Measurements from ENCODE around the gene ZNF207. TPM values are rescaled to one million over a fixed set of nuclear protein-coding genes. Genes with fewer than 3 reads are reported as not detected.
"Not testable (repeated sequence)": the region's sequence is repeated elsewhere in the genome, so short reads cannot be mapped to it uniquely, and the experiment has no call there.

Gene ZNF207
- polyA plus RNA-seq, 12 donors, result 39.6 to 189 (median 131) TPM

DNA sequence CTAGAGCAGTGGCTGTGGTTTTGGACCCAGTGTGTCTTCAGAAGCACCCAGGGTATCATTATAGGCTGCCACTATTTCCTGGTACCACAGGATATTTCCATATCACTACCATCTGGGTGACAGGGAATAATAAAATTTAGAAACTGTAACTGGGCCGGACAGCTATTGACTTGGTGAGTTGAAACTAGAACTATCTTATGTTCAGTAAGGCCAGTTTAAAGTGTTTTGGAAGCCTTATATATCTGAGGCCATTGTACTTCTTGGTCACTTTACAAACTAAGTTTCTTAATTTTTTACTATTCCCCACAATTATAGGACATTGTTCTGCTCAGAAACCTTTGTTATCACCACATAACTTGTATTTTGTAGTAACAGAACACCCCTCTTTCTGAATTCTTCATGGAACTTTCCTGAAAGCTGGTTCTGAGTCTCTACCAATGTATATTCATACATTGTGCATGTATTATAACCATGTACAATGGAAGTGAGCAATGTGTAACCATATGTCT, 34.0 kb downstream of the ZNF207 start:
- no peak for DNase-seq

DNA sequence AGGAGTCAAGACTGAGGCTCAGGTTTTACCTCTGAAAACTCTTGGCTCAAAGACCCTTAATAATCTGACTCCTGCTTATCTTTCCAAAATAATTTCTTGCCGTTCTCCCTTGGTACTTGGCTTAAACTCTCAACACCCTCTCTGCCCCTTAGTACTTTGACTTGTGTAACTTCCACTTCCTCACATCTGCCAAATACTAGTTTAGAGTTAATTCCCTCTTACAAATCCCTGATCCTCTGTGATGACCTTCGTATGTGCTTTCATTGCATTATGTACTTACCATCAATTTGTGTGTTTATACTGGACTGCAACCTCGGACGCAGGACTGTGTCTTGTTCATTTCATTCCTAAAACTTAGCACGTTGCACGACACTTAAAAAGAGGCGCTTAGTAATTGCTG, 35.2 kb downstream of the ZNF207 start:
- DNase-seq, result no peak

DNA sequence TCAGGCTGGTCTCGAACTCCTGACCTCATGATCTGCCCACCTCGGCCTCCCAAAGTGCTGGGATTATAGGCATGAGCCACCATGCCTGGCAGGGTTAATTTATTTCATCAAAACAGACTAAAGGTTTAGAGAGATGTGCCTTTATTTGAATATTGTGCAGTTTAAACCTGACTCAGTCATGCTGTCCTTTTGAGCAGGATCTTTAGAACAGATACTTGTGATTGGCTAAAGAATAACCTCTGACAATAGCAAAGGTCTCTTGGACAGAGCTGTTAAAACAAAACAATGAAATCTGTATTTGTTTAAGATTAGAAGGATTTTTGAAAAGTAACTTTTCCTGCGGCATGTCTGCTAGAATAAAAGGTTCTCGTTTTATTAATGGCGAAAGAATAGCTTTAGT, 36.0 kb downstream of the ZNF207 start:
- DNase-seq, result no peak

DNA sequence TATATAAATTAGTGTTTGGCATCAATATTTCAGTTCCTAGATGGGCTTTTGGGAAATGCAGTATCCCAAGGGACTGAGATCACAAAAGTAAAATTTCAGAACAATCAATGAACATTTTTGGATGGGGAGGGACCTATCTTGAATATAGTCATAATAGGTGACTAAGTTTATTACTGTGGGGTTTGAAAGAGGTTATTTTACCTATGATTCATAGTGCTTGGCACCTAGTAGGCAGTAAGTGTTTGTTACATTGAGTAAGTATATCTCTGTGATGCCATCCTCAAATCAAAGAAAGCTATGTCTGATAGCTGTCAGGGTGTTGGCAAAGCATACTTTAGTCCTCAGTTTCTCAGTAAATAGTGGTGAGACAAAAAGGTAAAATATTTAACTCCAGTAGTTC, 36.9 kb downstream of the ZNF207 start:
- no peak for DNase-seq

DNA sequence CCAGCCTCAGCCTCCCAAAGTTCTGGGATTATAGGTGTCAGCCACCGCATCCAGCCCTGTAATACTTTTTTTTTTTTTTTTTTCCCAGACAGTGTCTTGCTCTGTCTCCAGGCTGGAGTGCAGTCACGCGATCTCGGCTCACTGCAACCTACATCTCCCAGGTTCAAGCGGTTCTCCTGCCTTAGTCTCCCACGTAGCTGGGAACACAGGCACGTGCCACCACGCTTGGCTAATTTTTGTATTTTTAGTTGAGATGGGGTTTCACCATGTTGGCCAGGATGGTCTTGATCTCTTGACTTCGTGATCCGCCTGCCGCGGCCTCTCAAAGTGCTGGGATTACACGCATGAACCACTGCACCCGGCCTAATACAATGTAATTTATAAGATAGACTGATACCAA, 38.2 kb downstream of the ZNF207 start:
- not testable (repeated sequence) for DNase-seq

DNA sequence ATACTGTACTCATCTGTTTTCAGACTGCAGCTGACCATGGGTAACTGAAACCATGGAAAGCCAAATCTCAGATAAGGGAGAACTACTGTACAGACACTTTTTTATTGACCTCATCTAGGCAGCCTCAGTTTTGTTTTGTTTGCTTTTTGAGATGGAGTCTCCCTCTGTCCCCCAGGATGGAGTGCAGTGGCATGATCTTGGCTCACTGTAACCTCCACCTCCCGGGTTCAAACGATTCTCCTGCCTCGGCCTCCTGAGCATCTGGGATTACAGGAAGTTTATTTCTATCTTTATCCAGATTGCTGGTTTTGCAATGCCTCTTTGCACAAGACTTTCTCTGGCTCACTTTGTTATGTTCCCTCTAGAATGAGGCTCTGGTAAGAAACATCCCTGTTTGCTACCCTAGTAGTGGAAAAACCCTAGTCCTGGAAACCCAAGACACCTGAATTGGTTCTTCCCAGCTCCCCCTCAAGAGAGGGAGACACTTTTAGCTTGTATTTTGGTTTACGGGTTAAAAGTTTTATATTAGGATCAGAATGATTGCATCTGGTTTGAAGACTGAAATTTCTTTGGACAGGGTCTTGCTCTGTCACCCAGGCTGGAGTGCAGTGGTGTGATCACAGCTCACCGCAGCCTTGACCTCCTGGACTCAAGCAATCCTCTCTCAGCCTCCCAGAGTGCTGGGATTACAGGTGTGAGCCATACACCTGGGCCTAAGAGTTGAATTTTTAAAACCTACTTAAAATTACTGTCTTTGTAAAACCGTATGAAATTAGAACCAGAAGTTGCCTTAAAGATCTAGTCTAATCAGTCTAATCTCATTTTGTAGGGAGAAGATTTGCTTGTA, 38.9 kb downstream of the ZNF207 start:
- no peak for DNase-seq

DNA sequence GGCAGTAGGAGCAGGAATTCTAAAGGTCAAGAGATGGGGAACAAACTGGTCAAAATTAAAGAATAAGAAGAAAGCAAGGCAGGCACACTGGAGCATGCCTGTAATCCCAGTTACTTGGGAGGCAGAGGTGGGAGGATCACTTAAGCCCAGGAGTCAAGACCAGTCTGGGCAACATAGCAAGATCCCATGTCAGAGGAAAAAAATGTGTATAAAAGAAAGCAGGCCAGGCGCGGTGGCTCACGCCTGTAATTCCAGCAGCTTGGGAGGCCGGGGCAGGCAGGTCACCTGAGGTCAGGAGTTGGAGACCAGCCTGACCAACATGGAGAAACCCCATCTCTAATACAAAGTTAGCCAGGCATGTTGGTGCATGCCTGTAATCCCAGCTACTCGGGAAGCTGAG, 43.9 kb downstream of the ZNF207 start:
- DNase-seq, result no peak

DNA sequence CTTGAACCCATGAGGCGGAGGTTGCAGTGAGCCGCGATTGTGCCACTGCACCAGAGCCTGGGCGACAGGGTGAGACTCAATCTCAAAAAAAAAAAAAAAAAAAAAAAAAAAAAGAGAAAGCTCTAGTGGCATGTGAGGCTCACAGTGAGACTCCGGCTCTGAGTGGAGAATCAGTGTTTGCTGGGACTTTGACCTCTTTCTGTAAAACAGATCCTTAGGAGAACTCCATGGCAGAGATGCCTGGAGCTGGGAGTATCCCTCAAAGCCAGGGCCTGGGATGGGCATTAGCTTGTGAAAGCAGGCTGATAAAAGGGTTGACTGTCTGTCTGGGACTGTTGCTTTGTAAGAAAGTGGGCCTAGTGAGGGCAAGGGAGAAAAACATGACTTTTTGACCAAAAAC, 46.4 kb downstream of the ZNF207 start:
- DNase-seq, result no peak

DNA sequence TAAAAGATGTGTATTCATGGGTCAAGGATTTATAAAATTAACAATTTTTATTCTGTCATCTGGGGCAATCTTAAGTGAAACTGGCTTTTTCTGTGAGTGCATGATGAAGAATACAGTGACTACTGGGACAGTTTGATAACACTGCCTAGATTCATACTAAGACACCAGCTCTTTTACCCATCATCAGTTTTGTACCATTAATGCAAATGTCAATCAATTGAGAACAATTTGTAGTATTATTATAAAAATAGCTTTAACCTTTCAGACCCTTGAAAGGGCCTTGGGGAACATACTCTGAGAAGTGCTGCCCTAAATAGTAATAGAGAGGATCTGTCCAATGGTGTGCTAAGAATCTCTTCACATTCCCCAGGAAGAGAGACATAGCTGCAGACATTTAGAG, 49.0 kb downstream of the ZNF207 start:
- DNase-seq, result no peak

DNA sequence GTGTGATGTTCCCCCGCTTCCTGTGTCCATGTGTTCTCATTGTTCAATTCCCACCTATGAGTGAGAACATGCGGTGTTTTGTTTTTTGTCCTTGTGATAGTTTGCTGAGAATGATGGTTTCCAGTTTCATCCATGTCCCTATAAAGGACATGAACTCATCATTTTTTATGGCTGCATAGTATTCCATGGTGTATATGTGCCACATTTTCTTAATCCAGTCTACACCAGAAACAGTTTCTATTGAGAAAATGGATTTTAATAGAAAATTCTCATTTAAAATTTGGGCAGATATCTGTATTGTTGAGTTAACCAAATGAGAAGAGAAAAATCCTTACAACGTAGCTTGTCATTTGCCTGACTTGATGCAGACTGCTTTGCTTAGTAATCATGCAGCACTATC, 60.1 kb downstream of the ZNF207 start:
- not testable (repeated sequence) for DNase-seq

DNA sequence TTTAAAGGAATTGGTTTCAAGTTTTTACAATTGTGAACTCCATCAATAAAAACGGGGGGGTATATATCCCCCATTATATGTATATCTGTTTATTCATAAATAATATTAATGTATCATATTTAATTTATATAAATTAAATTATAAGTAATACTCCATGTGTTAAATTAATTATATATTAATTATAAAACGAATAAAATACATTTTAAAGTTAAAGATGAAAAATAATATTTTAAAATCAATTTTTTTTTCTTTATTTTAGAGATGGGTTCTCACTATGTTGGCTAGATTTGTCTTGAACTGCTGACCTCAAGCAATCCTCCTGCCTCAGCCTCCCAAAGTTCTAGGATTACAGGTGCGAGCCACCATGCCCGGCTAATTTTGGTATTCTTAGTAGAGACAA, 76.9 kb downstream of the ZNF207 start:
- DNase-seq, result no peak

DNA sequence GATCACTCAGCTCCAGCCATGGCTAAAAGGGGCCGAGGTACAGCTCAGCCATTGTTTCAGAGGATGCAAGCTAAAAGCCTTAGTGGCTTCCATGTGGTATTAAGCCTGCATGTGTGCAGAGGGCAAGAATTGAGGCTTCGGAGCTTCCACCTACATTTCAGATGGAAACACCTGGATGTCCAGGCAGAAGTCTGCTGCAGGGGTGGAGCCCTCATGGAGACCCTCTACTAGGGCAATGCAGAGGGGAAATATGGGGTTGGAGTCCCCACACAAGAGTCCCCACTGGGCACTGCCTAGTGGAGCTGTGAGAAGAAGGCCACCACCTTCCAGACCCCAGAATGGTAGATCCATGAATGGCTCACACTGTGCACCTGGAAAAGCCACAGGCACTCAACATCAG, 79.6 kb downstream of the ZNF207 start:
- DNase-seq, result no peak

Other genes starting within 250 kb of the ZNF207 start
- 10 to 100 TPM in 11 of 12 donors, not detected in 1; 31.4 to 51.6 (median 39.0) TPM for gene RHOT1, start 207.7 kb upstream of the ZNF207 start, polyA plus RNA-seq (ENCODE audit: insufficient read length in 12 of 12)
- gene RHBDL3, start 84.3 kb upstream of the ZNF207 start, polyA plus RNA-seq (ENCODE audit: insufficient read length in 12 of 12), result 1 to 10 TPM in 9 of 12 donors, under 1 TPM in 2, not detected in 1; 0.84 to 4.9 (median 1.6) TPM
- 10 to 100 TPM in 11 of 12 donors, not detected in 1; 17.4 to 36.1 (median 21.9) TPM for gene C17orf75, start 8.0 kb upstream of the ZNF207 start, polyA plus RNA-seq (ENCODE audit: insufficient read length in 12 of 12)
- gene PSMD11, start 94.4 kb downstream of the ZNF207 start, polyA plus RNA-seq (ENCODE audit: insufficient read length in 12 of 12), result 10 to 100 TPM in 11 of 12 donors, not detected in 1; 51.8 to 87.4 (median 72.7) TPM
- gene CDK5R1, start 136.8 kb downstream of the ZNF207 start, polyA plus RNA-seq (ENCODE audit: insufficient read length in 12 of 12), result 10 to 100 TPM in 3 of 12 donors, 1 to 10 TPM in 8, not detected in 1; 6.5 to 11.8 (median 9.1) TPM

Measured in muscle of arm (tissue), 12 donors.